Ishikawa (cell line): Measurements from ENCODE around the gene PRR14.

Experiments used
- CEBPB ChIP-seq: IDR thresholded peaks from 2 replicates; pipeline ENCODE4 v1.6.1; 2012
- CREB1 ChIP-seq: IDR thresholded peaks from 2 replicates; pipeline ENCODE4 v1.6.1; 2012; ENCODE audit warnings: low read depth
- EGR1 ChIP-seq: IDR thresholded peaks from 2 replicates; pipeline ENCODE4 v1.6.1; 2012
- EP300 ChIP-seq: IDR thresholded peaks from 2 replicates; pipeline ENCODE4 v1.6.1; 2012; ENCODE audit warnings: borderline replicate concordance
- FOXM1 ChIP-seq: IDR thresholded peaks from 2 replicates; pipeline ENCODE4 v1.6.1; 2012; ENCODE audit warnings: low read depth, borderline replicate concordance
- MAX ChIP-seq: IDR thresholded peaks from 2 replicates; pipeline ENCODE4 v1.6.1; 2012
- NFIC ChIP-seq: IDR thresholded peaks from 2 replicates; pipeline ENCODE4 v1.6.1; 2012
- RAD21 ChIP-seq: IDR thresholded peaks from 2 replicates; pipeline ENCODE4 v1.6.1; 2012; ENCODE audit warnings: low read depth
- REST ChIP-seq: IDR thresholded peaks from 2 replicates; pipeline ENCODE4 v1.6.1; 2012; ENCODE audit warnings: low read depth, mild to moderate bottlenecking
- TAF1 ChIP-seq: IDR thresholded peaks from 2 replicates; pipeline ENCODE4 v1.6.1; 2012; ENCODE audit warnings: low read depth, mild to moderate bottlenecking
- TCF12 ChIP-seq: IDR thresholded peaks from 2 replicates; pipeline ENCODE4 v1.6.1; 2012; ENCODE audit warnings: low read depth
- TEAD4 ChIP-seq: IDR thresholded peaks from 2 replicates; pipeline ENCODE4 v1.6.1; 2012
- USF1 ChIP-seq: IDR thresholded peaks from 2 replicates; pipeline ENCODE4 v1.6.1; 2012
- YY1 ChIP-seq: IDR thresholded peaks from 2 replicates; pipeline ENCODE4 v1.6.1; 2012; ENCODE audit warnings: low read depth
- ZBTB7A ChIP-seq: IDR thresholded peaks from 2 replicates; pipeline ENCODE4 v1.6.1; 2012; ENCODE audit warnings: low read depth

The PRR14 gene

GRCh38 chr16:30664616-30665109, 13.9 kb downstream of the PRR14 start:
- TF ChIP-seq YY1: no peak
- no peak for TF ChIP-seq USF1
- TF ChIP-seq REST: no peak
- TF ChIP-seq MAX: no peak
- no peak for TF ChIP-seq FOXM1
- no peak for TF ChIP-seq NFIC
- TF ChIP-seq RAD21: no peak
- TF ChIP-seq CREB1: no peak
- no peak for TF ChIP-seq TCF12
- TF ChIP-seq TEAD4: no peak
- TF ChIP-seq ZBTB7A: no peak
- no peak for TF ChIP-seq TAF1

- TF ChIP-seq USF1: no peak
Observed at GRCh38 chr16:30665155-30665829, 14.5 kb downstream of the PRR14 start.

GRCh38 chr16:30665830-30666190, 15.1 kb downstream of the PRR14 start:
- TF ChIP-seq EGR1 (no peak), TAF1 (no peak)

- TF ChIP-seq REST (no peak), USF1 (no peak), EP300 (no peak), RAD21 (no peak), FOXM1 (no peak), NFIC (no peak), CEBPB (no peak), CREB1 (no peak), MAX (no peak), TCF12 (no peak), EGR1 (no peak), ZBTB7A (no peak), TEAD4 (no peak), YY1 (no peak), TAF1 (no peak)
Observed at GRCh38 chr16:30666681-30667080, 15.9 kb downstream of the PRR14 start.

- TF ChIP-seq FOXM1 (no peak), USF1 (no peak), CEBPB (no peak), TCF12 (no peak), CREB1 (no peak), TAF1 (no peak), RAD21 (no peak), EP300 (no peak), ZBTB7A (no peak), YY1 (no peak), REST (no peak)
Observed at GRCh38 chr16:30667361-30667905, 16.7 kb downstream of the PRR14 start.
